Measurements from ENCODE around the gene BLID.

DNA sequence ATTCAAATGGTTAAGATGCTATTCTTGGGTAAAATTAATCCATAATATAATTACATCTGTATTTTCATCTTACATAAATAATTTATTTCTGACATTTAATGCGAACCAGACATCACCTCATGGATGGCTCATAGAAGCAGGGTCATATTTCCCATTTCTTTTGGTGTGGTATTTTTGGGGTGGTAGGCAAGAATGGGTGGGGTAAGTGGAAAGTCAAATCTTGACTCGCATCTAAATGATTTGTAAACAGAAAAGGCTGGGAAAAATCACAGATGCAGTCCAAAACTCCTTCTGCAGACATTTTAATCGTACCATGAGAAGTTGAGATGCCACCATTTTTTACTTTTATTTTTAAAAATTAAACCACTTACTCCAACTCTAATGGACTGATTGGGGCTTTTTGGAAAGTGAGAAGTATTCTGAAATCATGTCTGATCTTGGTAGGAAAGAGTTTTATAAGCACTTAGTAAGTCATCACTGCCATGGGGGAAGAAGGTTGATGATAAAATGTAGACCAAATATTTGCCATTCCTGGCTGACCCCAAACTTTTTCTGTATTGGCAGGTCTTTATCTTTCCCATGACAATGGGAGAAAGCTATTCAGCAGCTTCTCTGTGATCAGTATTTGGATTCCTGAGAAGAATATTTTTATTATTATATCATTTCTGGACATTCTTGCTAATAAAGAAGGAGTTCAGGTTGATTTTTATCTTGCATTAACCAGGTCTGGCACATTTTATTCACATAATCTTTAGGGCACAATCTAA lies 47.2 kb upstream of the BLID start:
- TF ChIP-seq, protein P1, sequence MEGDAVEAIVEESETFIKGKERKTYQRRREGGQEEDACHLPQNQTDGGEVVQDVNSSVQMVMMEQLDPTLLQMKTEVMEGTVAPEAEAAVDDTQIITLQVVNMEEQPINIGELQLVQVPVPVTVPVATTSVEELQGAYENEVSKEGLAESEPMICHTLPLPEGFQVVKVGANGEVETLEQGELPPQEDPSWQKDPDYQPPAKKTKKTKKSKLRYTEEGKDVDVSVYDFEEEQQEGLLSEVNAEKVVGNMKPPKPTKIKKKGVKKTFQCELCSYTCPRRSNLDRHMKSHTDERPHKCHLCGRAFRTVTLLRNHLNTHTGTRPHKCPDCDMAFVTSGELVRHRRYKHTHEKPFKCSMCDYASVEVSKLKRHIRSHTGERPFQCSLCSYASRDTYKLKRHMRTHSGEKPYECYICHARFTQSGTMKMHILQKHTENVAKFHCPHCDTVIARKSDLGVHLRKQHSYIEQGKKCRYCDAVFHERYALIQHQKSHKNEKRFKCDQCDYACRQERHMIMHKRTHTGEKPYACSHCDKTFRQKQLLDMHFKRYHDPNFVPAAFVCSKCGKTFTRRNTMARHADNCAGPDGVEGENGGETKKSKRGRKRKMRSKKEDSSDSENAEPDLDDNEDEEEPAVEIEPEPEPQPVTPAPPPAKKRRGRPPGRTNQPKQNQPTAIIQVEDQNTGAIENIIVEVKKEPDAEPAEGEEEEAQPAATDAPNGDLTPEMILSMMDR (IDR thresholded peaks at IDR 0.05), result no peak
- no peak for TF ChIP-seq POLR2A (IDR thresholded peaks at IDR 0.05)
